ENCODE results near the gene CLIP2. TPM values are rescaled to one million over a fixed set of nuclear protein-coding genes. Genes with fewer than 3 reads are reported as not detected.

CLIP2 gene
- total and polyA plus RNA-seq, 2 of the 8 experiments (the other 6 are each of a cell fraction or from before 2014, with no cell fraction given) = 8.3 to 41.5 TPM

- Histone ChIP-seq H4K8ac (ENCODE audit: extremely low read depth, insufficient read depth, low read length) (no peak overlapping the region), H2BK12ac (ENCODE audit: low read depth, low read length) (no peak overlapping the region), H2BK15ac (ENCODE audit: low read length) (no peak overlapping the region), H3K4me2 (ENCODE audit: insufficient read depth in 1 of 2, low read depth in 2 of 2, low read length in 2 of 2) (no peak overlapping the region), H4K5ac (ENCODE audit: insufficient read length, low read depth, low read length) (no peak overlapping the region), H3K56ac (replicated peaks; ENCODE audit: insufficient read length, low read depth, low read length) (no peak overlapping the region), H3K18ac (ENCODE audit: extremely low read depth, low read length) (no peak overlapping the region), H3K14ac (ENCODE audit: insufficient read length) (no peak overlapping the region), H4K20me1 (replicated peaks in 1 of 2; ENCODE audit: control insufficient read depth in 1 of 2, insufficient read depth in 2 of 2, low read length in 2 of 2) (no peaks in the 10 kb centered on the region), H3K4me1 (replicated peaks in 1 of 4; ENCODE audit: control insufficient read depth in 3 of 4, insufficient read depth in 4 of 4, low read length in 3 of 4) (no peaks in the 10 kb centered on the region; a peak in 1 of 7 replicates), H3K4me3 (ENCODE audit: extremely low read depth in 1 of 4, insufficient read depth in 2 of 4, low read depth in 3 of 4, low read length in 4 of 4) (no peak overlapping the region), H3K23ac (ENCODE audit: insufficient read length) (no peak overlapping the region), H2BK120ac (replicated peaks; ENCODE audit: low read depth, low read length) (no peak overlapping the region), H2AK5ac (ENCODE audit: low read depth, low read length) (no peak overlapping the region), H3K27ac (ENCODE audit: low read depth, low read length) (no peak overlapping the region), H3K79me2 (ENCODE audit: control insufficient read depth in 1 of 2, insufficient read depth in 2 of 2, low read length in 2 of 2) (no peaks in the 10 kb centered on the region), H4K91ac (replicated peaks; ENCODE audit: insufficient read length, low read length) (no peak overlapping the region), H3K9me3 (ENCODE audit: insufficient read depth in 2 of 2, low read depth in 1 of 2, low read length in 1 of 2) (no peaks in the 10 kb centered on the region), H2BK20ac (ENCODE audit: low read length) (no peak overlapping the region), H3K27me3 (replicated peaks in 1 of 4; ENCODE audit: control insufficient read depth in 3 of 4, extremely low read depth in 1 of 4, insufficient read depth in 3 of 4, low read length in 3 of 4) (no peaks in the 10 kb centered on the region), H3K36me3 (ENCODE audit: control insufficient read depth in 2 of 4, insufficient read depth in 4 of 4, low read length in 3 of 4) (no peaks in the 10 kb centered on the region), H3K4ac (replicated peaks; ENCODE audit: insufficient read length, low read depth, low read length) (no peak overlapping the region), H3K23me2 (ENCODE audit: low read depth, low read length) (no peaks in the 10 kb centered on the region), H2BK5ac (ENCODE audit: low read depth, low read length) (no peak overlapping the region), H2AFZ (ENCODE audit: low read length) (no peak overlapping the region), H3K9ac (replicated peaks in 1 of 4; ENCODE audit: extremely low read depth in 1 of 4, low read depth in 3 of 4, low read length in 3 of 4) (no peak overlapping the region), H3K79me1 (ENCODE audit: low read depth, low read length) (no peaks in the 10 kb centered on the region)
- DNase-seq (ENCODE audit: low read depth in 1 of 2, low spot score in 2 of 2) (no peak), FAIRE-seq (no peak)
- ChIA-PET CTCF (ENCODE audit: partially characterized antibody) (interaction anchor here (0.7 to 6.8 kb wide), 8 partner anchors 8 to 146 kb away, joined by 3 to 66 read pairs (median 7); no protein-coding TSS in a partner anchor), POLR2A (ENCODE audit: partially characterized antibody) (interaction anchor here (0.8 kb wide), 1 partner anchor 9 kb away, joined by 3 read pairs; no protein-coding TSS in a partner anchor)
- 93% methylated on average over 4 of the region's 4 CpGs; no CpG with 5 or more reads in 1 of the 2 experiments for WGBS, 2 experiments (ENCODE audit: extremely low coverage in 1 of 2, insufficient coverage in 1 of 2, insufficient read length in 1 of 2, insufficient replicate concordance in 2 of 2, low coverage in 1 of 2, low lambda C conversion rate in 2 of 2, missing lambda C conversion rate in 1 of 2)
- TF ChIP-seq CHD1 (IDR thresholded peaks at IDR 0.05; ENCODE audit: low read depth, low read length) (no peak), EGR1 (IDR thresholded peaks at IDR 0.05; ENCODE audit: borderline replicate concordance, low read depth, low read length) (no peak), MAX (IDR thresholded peaks at IDR 0.05) (no peak), EP300 (IDR thresholded peaks at IDR 0.05; ENCODE audit: borderline replicate concordance in 1 of 2, low read depth in 2 of 2, low read length in 2 of 2) (no peak), TEAD4 (IDR thresholded peaks at IDR 0.05; ENCODE audit: low read depth, low read length) (no peak), MAFK (IDR thresholded peaks at IDR 0.05; ENCODE audit: low read depth, low read length) (no peak)
Observed at GRCh38 chr7:74420006-74420405, 130.8 kb downstream of the CLIP2 start.
